SK-N-SH (cell line): ENCODE data around the gene ABHD12. TPM values are rescaled to one million over a fixed set of nuclear protein-coding genes. Genes with fewer than 3 reads are reported as not detected.
A peak's percentile ranks its signal among the peaks of the same experiment; 100 is the strongest.

Source experiments
- CTCF ChIA-PET: fragments of 300-600, 350-600 bp; formaldehyde crosslinking; extraction: SDS; loops from one replicate; lab custom pipeline; 2021; lab: Yijun Ruan, JAX
- POLR2A ChIA-PET: fragments of 350-600 bp; sonication (Branson Sonifier 250); formaldehyde crosslinking; extraction: SDS; loops from one replicate; lab custom pipeline; 2020; ENCODE audit warnings: antibody characterized with exemption, inconsistent platforms; lab: Yijun Ruan, JAX
- DNase-seq: peaks from one replicate; pipeline ENCODE4 v3.0.0; 2012
- H2AFZ ChIP-seq: fragments of 200-600 bp; sonication (generic); 2 replicates; pipeline ENCODE4 v1.8.1; 2016; ENCODE audit warnings: antibody characterized with exemption, mild to moderate bottlenecking, low read depth
- H3F3A ChIP-seq: fragments of 200-600 bp; sonication (generic); replicated peaks from 2 replicates; pipeline ENCODE3; 2016; ENCODE audit warnings: antibody characterized with exemption, mild to moderate bottlenecking; ENCODE audit not compliant: insufficient read depth
- H3K27ac ChIP-seq, 2 experiments: fragments of 200-500 bp in 1 of 2; fragments of 200-600 bp in 1 of 2; sonication (Bioruptor generic) in 1 of 2; sonication (generic), shearing (Covaris generic) in 1 of 2; 2 replicates each; pipeline versions ENCODE4 v1.5.1 to v1.6.1; 2014 to 2016; ENCODE audit warnings: low read depth in 2 of 2, inconsistent platforms in 1 of 2, low read length in 1 of 2, mild to moderate bottlenecking in 1 of 2, mixed read lengths in 1 of 2
- H3K27me3 ChIP-seq: fragments of 200-600 bp; sonication (generic), shearing (Covaris generic); 2 replicates; pipeline ENCODE4 v1.6.1; 2016; ENCODE audit warnings: mixed run types; ENCODE audit not compliant: insufficient read depth
- H3K36me3 ChIP-seq, 2 experiments: fragments of 200-500 bp in 1 of 2; fragments of 200-600 bp in 1 of 2; sonication (Bioruptor generic) in 1 of 2; sonication (generic) in 1 of 2; replicated peaks in 1 of 2; 2 replicates each; pipeline versions ENCODE3 to v1.5.1; 2014 to 2016; ENCODE audit warnings: low read length in 1 of 2, mild to moderate bottlenecking in 1 of 2; ENCODE audit not compliant: insufficient read depth in 2 of 2, control insufficient read depth in 1 of 2
- H3K4me1 ChIP-seq, 2 experiments: fragments of 200-500 bp in 1 of 2; fragments of 200-600 bp in 1 of 2; sonication (Bioruptor generic) in 1 of 2; sonication (generic), shearing (Covaris generic) in 1 of 2; 2 replicates each; pipeline versions ENCODE4 v1.5.1 to v1.6.1; 2014 to 2016; ENCODE audit warnings: low read depth in 1 of 2, low read length in 1 of 2, mixed run types in 1 of 2; ENCODE audit not compliant: insufficient read depth in 2 of 2, control insufficient read depth in 1 of 2
- H3K4me2 ChIP-seq: fragments of 200-600 bp; sonication (generic), shearing (Covaris generic); 2 replicates; pipeline ENCODE4 v1.6.1; 2017; ENCODE audit warnings: mixed run types
- H3K4me3 ChIP-seq, 2 experiments: fragments of 200-500 bp in 1 of 2; fragments of 200-600 bp in 1 of 2; sonication (Bioruptor generic) in 1 of 2; sonication (generic), shearing (Covaris generic) in 1 of 2; 2 replicates each; pipeline versions ENCODE4 v1.5.1 to v1.8.1; 2014 to 2016; ENCODE audit warnings: low read depth in 2 of 2, inconsistent platforms in 1 of 2, low read length in 1 of 2, mild to moderate bottlenecking in 1 of 2, mixed read lengths in 1 of 2, moderate library complexity in 1 of 2
- H3K79me2 ChIP-seq: fragments of 200-600 bp; sonication (generic); 2 replicates; pipeline ENCODE4 v1.8.1; 2017; ENCODE audit warnings: mild to moderate bottlenecking; ENCODE audit not compliant: insufficient read depth
- H3K9ac ChIP-seq: fragments of 200-600 bp; sonication (generic); 2 replicates; pipeline ENCODE4 v1.6.1; 2017; ENCODE audit warnings: mixed run types
- H3K9me2 ChIP-seq: fragments of 200-600 bp; sonication (generic); 2 replicates; pipeline ENCODE4 v1.6.1; 2017; ENCODE audit warnings: mixed run types
- H3K9me3 ChIP-seq: fragments of 200-600 bp; sonication (generic); 2 replicates; pipeline ENCODE4 v1.6.1; 2017; ENCODE audit warnings: mixed run types, mild to moderate bottlenecking, moderate library complexity
- H4K20me1 ChIP-seq: fragments of 200-600 bp; sonication (generic); 2 replicates; pipeline ENCODE4 v1.6.1; 2017; ENCODE audit warnings: mild to moderate bottlenecking, mixed run types; ENCODE audit not compliant: insufficient read depth
- CHD2 ChIP-seq: fragments of 150-350 bp; IDR thresholded peaks from 2 replicates; pipeline ENCODE4 v1.6.1; 2018; ENCODE audit warnings: low read length; ENCODE audit not compliant: partially characterized antibody
- CTCF ChIP-seq: fragments of 200-600 bp; sonication (generic); IDR thresholded peaks from 2 replicates; pipeline ENCODE4 v1.6.1; 2017; ENCODE audit warnings: antibody characterized with exemption, mild to moderate bottlenecking, moderate library complexity
- EZH2phosphoT487 ChIP-seq: fragments of 200-600 bp; sonication (generic); IDR thresholded peaks from 2 replicates; pipeline ENCODE4 v1.6.1; 2017; ENCODE audit warnings: low read depth, mixed run types, mild to moderate bottlenecking, antibody characterized with exemption, moderate library complexity, borderline replicate concordance
- GATA2 ChIP-seq: sonication (generic); formaldehyde crosslinking; IDR thresholded peaks from 2 replicates; pipeline ENCODE4 v1.5.0; 2020; ENCODE audit warnings: mild to moderate bottlenecking, missing genetic modification reagents
- JUND ChIP-seq: IDR thresholded peaks from 2 replicates; pipeline ENCODE4 v1.4.0; 2012
- MEF2A ChIP-seq: IDR thresholded peaks from 2 replicates; pipeline ENCODE4 v1.4.0; 2012; ENCODE audit warnings: low read depth, borderline replicate concordance
- MXI1 ChIP-seq: IDR thresholded peaks from 2 replicates; pipeline ENCODE4 v1.6.1; 2012; ENCODE audit warnings: mild to moderate bottlenecking, low read depth, low read length, improper control_type of control experiment
- NFIC ChIP-seq: IDR thresholded peaks from 2 replicates; pipeline ENCODE4 v1.4.0; 2012; ENCODE audit warnings: borderline replicate concordance
- SMC3 ChIP-seq: IDR thresholded peaks from 2 replicates; pipeline ENCODE4 v1.6.1; 2012; ENCODE audit warnings: low read depth, low read length, improper control_type of control experiment
- TCF12 ChIP-seq: IDR thresholded peaks from 2 replicates; pipeline ENCODE4 v1.4.0; 2012
- TEAD4 ChIP-seq: IDR thresholded peaks from 2 replicates; pipeline ENCODE4 v1.4.0; 2012; ENCODE audit warnings: mild to moderate bottlenecking, borderline replicate concordance; ENCODE audit not compliant: insufficient read depth
- WGBS: methylation state at CpG from one replicate; pipeline ENCODE4 v1.1.6; 2017; ENCODE audit warnings: low lambda C conversion rate; 5-methylcytosine and 5-hydroxymethylcytosine counted together
- polyA plus RNA-seq, 3 experiments: library from polyadenylated mRNA; depleted of rRNA; stranded (reverse); fragments of >200 nt; gene quantifications; 2 replicates each; pipeline ENCODE4 v1.2.3, GENCODE V29; 2012
- TF ChIP-seq, protein P1 (sequence below): IDR thresholded peaks from 2 replicates; pipeline ENCODE4 v1.4.0; 2012; ENCODE audit warnings: low read depth, borderline replicate concordance
- TF ChIP-seq, protein P2 (sequence below): IDR thresholded peaks from 2 replicates; pipeline ENCODE4 v1.4.0; 2012; ENCODE audit warnings: low read depth

Gene ABHD12
- polyA plus RNA-seq, 1 of the 3 experiments (the other 2 are of a cell fraction): 33.5 TPM

GRCh38 chr20:25319241-25320034, 71.2 kb downstream of the ABHD12 start:
- Histone ChIP-seq H3K9ac (no peak overlapping the region), H3K4me1 (peaks cover 8 to 24% of the 10 kb centered on the region in 2 experiments; a peak in 2 of 4 replicates), H3K4me3 (no peak overlapping the region), H3K9me2 (no peaks in the 10 kb centered on the region), H3K27me3 (no peaks in the 10 kb centered on the region), H3K79me2 (no peaks in the 10 kb centered on the region; the same call in 1 of the 2 replicates), H4K20me1 (no peaks in the 10 kb centered on the region), H3K27ac (0 out of 4 replicates have a peak overlapping the region, but pooled peaks of 1 of the 2 experiments have one; percentile 11), H3K36me3 (peaks cover 5 to 10% of the 10 kb centered on the region in 2 experiments), H3K9me3 (no peaks in the 10 kb centered on the region), H2AFZ (no peak overlapping the region), H3F3A (no peaks in the 10 kb centered on the region), H3K4me2 (no peak overlapping the region)
- TF ChIP-seq, protein P1, sequence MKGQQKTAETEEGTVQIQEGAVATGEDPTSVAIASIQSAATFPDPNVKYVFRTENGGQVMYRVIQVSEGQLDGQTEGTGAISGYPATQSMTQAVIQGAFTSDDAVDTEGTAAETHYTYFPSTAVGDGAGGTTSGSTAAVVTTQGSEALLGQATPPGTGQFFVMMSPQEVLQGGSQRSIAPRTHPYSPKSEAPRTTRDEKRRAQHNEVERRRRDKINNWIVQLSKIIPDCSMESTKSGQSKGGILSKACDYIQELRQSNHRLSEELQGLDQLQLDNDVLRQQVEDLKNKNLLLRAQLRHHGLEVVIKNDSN: no peak
- TF ChIP-seq, protein P2, sequence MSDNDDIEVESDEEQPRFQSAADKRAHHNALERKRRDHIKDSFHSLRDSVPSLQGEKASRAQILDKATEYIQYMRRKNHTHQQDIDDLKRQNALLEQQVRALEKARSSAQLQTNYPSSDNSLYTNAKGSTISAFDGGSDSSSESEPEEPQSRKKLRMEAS: no peak
- TF ChIP-seq EZH2phosphoT487 (no peak), JUND (no peak), SMC3 (no peak), TCF12 (no peak), NFIC (no peak), CTCF (no peak), TEAD4 (no peak), MXI1 (no peak), CHD2 (no peak), GATA2 (CRISPR knock-in tag) (no peak), MEF2A (no peak)
- DNase-seq: no peak
- WGBS: 92% methylated on average over 11 of the region's 11 CpGs
- CTCF ChIA-PET: interaction anchor here (0.6 to 1.2 kb wide), 5 partner anchors 15 to 80 kb away, joined by 3 to 5 read pairs (median 4); no protein-coding TSS in a partner anchor
- POLR2A ChIA-PET: no interaction called here
